NK-92 (cell line): ENCODE results near the gene CHM.
"Not testable (repeated sequence)": the region's sequence is repeated elsewhere in the genome, so short reads cannot be mapped to it uniquely, and the experiment has no call there.

ENCODE experiments used
- DNase-seq: peaks from one replicate; lab custom pipeline; 2025; ENCODE audit not compliant: unreplicated experiment; lab: John Stamatoyannopoulos, UW

Gene CHM, protein sequence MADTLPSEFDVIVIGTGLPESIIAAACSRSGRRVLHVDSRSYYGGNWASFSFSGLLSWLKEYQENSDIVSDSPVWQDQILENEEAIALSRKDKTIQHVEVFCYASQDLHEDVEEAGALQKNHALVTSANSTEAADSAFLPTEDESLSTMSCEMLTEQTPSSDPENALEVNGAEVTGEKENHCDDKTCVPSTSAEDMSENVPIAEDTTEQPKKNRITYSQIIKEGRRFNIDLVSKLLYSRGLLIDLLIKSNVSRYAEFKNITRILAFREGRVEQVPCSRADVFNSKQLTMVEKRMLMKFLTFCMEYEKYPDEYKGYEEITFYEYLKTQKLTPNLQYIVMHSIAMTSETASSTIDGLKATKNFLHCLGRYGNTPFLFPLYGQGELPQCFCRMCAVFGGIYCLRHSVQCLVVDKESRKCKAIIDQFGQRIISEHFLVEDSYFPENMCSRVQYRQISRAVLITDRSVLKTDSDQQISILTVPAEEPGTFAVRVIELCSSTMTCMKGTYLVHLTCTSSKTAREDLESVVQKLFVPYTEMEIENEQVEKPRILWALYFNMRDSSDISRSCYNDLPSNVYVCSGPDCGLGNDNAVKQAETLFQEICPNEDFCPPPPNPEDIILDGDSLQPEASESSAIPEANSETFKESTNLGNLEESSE

GRCh38 chrX:86047174-86047935 lies at the start of gene CHM:
TSS of gene CHM (minus strand) at chrX:86047558. CDS start at chrX:86047532, 26 bp downstream.
- DNase-seq, result no peak

DNA sequence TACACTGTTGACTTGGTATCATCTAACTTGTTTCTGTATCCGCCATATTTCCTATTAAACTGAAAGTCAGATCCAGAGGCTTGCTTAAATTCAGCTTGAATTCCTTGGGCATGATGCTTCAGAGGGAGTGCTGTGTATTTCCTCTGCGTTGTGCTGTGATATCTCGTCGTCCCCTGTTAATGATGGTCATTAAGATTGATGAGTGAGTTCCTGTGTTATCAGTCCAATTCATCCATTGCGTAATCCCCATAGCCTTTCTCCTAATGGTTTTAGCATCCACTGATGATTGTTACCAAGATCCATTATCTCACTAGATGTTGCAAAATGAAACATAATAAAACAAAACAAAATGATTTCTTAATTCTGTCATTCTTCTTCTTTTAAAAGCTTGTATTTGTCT lies 31.3 kb upstream of the CHM start:
- DNase-seq, result no peak

- no peak for DNase-seq
Observed at GRCh38 chrX:86066998-86067397, 19.6 kb upstream of the CHM start.

GRCh38 chrX:86061407-86061806 lies 14.0 kb upstream of the CHM start:
- DNase-seq, result no peak

DNA sequence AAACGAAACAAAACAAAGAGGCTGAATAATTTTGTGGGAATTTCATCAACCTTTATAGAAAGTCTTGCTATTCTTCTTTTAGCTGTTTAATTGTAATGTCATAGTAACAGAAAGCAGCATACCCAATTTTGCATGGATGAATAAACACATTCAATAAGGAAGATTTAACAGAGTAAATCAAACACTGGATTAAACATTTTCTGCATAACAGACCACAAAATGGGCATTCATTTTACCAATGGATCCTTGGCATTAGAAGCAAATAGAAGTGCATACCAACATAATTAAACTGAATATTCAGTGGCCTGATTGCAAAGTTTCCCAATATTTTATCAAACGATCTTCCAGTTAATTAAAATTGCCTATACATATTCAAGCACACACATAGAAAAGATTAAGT lies 4.4 kb upstream of the CHM start:
- no peak for DNase-seq

- DNase-seq, result no peak
Observed at GRCh38 chrX:86047936-86048280, 550 bp upstream of the CHM start.

GRCh38 chrX:86044216-86044615 lies 3.1 kb downstream of the CHM start:
- no peak for DNase-seq

GRCh38 chrX:86039625-86040568 lies 7.5 kb downstream of the CHM start:
- no peak for DNase-seq

GRCh38 chrX:86033385-86033784 lies 14.0 kb downstream of the CHM start:
- no peak for DNase-seq

DNA sequence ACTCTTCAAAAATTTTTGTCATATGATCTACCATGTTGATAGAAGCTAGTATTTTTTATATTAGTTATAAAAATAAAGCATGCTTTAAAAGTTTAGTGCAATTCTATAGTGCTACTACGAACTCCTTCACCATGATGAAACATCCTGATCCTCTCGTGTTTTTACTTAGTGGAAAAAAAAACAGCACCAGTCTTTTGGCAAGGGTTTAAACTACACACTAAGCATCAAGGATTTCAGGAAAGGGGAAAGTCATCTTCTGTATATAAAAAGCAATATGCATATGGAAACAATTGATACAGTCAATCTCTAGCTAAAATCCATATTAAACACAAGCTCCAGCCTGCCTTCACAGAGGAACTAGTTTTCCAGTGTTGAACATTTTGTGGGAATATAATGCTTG lies 18.7 kb downstream of the CHM start:
- no peak for DNase-seq

DNA sequence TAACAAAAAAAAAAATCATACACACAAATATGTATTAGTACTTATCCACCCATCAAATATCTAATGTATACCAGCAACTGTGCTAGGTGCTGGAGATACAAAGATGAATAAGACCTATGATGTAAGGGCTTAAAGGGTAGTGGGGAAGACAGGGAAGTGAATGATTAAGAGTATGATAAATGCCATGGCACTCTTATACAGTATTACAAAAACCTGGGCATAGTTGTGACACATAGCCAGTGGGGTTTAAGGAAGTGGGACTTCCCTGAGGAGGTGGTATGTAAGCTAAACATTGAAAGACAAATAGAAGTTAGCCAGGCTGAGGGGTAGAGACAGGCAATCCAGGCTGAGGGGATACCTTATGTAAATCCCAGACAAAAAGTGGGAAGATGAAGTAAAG lies 23.5 kb downstream of the CHM start:
- DNase-seq, result no peak

- DNase-seq, result no peak
Observed at GRCh38 chrX:86021652-86022289, 25.6 kb downstream of the CHM start.

DNA sequence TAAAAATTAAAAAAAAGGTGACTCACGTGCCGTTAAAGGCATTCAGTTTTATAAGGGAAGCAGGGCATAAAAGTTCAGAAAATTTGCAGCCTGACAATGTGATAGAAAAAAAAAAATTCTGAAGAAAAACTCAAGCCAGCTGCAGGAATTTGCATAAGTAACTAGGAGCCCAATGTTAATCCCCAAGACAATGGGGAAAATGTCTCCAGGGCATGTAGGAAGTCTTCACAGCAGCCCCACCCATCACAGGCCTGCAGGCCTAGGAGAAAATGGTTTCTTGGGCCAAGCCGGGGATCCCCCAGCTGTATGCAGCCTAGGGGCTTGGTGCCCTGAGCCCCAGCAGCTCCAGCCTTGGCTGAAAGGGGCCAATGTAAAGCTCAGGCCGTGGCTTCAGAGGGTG lies 31.2 kb downstream of the CHM start:
- no peak for DNase-seq

GRCh38 chrX:86014959-86015358 lies 32.4 kb downstream of the CHM start:
- DNase-seq, result not testable (repeated sequence)

DNA sequence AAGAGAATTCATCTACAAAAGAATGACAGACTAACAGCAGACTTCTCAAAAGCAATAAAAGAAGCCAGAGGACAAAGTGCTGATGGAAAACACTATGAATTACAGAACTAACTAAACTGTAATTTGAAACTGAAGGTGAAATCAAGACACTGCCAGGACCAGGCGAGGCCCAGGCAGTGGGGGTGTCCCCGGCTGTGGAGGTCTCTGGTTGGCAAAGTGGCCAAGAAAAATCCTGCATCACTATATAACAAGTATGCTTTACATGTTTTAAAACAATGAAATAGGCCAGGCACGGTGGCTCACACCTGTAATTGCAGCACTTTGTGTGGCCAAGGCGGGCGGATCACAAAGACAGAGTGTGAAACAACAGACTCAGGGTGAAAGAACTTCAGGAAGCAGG lies 32.9 kb downstream of the CHM start:
- DNase-seq, result no peak

GRCh38 chrX:86013792-86014191 lies 33.6 kb downstream of the CHM start:
- DNase-seq, result no peak

GRCh38 chrX:86012188-86012587 lies 35.2 kb downstream of the CHM start:
- DNase-seq, result no peak

DNA sequence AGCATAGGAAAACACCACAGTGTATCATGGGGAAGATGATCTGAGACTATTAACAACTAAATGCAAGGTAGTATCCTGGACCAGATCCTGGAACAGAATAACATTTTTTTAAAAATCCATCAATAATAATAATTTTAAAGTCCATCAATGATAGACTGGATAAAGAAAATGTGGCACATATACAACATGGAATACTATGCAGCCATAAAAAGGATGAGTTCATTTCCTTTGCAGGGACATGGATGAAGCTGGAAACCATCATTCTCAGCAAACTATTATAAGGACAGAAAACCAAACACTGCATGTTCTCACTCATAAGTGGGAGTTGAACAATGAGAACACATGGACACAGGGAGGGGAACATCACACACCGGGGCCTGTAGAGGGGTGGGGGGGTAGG lies 37.6 kb downstream of the CHM start:
- DNase-seq, result not testable (repeated sequence)

DNA sequence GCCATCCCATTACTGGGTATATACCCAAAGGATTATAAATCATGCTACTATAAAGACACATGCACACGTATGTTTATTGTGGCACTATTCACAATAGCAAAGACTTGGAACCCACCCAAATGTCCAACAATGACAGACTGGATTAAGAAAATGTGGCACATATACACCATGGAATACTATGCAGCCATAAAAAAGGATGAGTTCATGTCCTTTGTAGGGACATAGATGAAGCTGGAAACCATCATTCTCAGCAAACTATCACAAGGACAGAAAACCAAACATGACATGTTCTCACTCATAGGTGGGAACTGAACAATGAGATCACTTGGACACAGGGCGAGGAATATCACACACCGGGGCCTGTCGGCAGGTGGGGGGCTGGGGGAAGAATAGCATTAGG lies 39.5 kb downstream of the CHM start:
- not testable (repeated sequence) for DNase-seq
